Measurements from ENCODE around the gene PSENEN. TPM values are rescaled to one million over a fixed set of nuclear protein-coding genes. Genes with fewer than 3 reads are reported as not detected.

PSENEN gene
- total and polyA plus RNA-seq, 9 of the 15 experiments (the other 6 are each of a cell fraction or from before 2014, with no cell fraction given): 34.5 to 299 (median 61.1) TPM

DNA sequence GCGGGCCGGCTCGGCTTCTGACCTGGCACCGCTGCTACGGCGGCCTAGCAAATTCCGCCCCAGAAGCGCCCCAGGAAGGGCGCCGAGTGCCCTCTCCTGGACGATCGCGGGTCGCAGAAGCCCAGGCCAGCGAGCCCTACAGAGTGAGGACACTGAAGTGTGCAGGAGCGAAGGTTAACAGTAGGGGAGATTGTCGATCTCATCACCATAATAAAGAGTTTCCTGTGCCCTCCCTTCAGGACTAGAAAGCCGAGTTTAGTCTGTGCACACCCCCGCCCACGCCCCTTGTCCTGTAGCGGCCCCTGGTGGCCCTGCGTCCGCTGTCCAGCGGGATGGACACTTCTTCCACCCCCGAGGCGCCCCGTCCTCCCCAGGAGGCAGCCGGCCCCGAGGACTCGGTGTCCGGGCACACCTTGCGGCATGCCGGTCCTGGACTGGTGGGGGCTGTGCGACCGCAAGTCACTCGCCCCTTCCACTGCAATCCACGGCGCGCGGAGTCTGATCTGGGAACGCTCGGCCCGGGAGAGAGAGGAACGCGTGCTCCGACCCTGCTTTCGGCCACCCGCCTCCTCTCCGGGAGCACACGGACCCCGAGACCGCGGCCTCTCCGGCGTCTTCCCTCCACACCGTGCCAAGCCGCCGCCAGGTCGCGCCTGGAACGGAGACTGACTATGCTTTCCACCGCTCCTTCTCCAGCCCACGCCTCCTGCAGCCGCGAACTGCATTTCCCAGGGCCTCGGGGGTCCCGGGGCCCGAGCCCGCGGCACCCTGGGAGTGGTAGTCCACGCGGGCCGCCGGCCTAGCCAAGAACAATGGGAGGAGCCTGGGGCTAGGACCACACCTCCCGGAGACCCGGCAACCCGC lies 28.4 kb upstream of the PSENEN start (continued):
- no peak; the same call in 1 of the 2 replicates for TF ChIP-seq CBX1 (IDR thresholded peaks at IDR 0.05; ENCODE audit: low read depth)
- TF ChIP-seq WHSC1 (IDR thresholded peaks at IDR 0.05; ENCODE audit: low read length): no peak
- TF ChIP-seq, protein P1, sequence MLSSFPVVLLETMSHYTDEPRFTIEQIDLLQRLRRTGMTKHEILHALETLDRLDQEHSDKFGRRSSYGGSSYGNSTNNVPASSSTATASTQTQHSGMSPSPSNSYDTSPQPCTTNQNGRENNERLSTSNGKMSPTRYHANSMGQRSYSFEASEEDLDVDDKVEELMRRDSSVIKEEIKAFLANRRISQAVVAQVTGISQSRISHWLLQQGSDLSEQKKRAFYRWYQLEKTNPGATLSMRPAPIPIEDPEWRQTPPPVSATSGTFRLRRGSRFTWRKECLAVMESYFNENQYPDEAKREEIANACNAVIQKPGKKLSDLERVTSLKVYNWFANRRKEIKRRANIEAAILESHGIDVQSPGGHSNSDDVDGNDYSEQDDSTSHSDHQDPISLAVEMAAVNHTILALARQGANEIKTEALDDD (IDR thresholded peaks at IDR 0.05): peak; percentile 89
- TF ChIP-seq ZBTB7A (IDR thresholded peaks at IDR 0.05; ENCODE audit: borderline replicate concordance, control insufficient read depth, low read depth, low read length): peak; percentile 95; the same call in 1 of the 2 replicates
- TF ChIP-seq, protein P2, sequence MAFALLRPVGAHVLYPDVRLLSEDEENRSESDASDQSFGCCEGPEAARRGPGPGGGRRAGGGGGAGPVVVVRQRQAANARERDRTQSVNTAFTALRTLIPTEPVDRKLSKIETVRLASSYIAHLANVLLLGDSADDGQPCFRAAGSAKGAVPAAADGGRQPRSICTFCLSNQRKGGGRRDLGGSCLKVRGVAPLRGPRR (CRISPR knock-in tag; IDR thresholded peaks at IDR 0.05): no peak
- no peak for TF ChIP-seq ZNF507 (tag; conservative IDR thresholded peaks at IDR 0.05)
- TF ChIP-seq ADNP (tag; IDR thresholded peaks at IDR 0.05): no peak
- TF ChIP-seq, protein P3, sequence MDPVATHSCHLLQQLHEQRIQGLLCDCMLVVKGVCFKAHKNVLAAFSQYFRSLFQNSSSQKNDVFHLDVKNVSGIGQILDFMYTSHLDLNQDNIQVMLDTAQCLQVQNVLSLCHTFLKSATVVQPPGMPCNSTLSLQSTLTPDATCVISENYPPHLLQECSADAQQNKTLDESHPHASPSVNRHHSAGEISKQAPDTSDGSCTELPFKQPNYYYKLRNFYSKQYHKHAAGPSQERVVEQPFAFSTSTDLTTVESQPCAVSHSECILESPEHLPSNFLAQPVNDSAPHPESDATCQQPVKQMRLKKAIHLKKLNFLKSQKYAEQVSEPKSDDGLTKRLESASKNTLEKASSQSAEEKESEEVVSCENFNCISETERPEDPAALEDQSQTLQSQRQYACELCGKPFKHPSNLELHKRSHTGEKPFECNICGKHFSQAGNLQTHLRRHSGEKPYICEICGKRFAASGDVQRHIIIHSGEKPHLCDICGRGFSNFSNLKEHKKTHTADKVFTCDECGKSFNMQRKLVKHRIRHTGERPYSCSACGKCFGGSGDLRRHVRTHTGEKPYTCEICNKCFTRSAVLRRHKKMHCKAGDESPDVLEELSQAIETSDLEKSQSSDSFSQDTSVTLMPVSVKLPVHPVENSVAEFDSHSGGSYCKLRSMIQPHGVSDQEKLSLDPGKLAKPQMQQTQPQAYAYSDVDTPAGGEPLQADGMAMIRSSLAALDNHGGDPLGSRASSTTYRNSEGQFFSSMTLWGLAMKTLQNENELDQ (CRISPR knock-in tag; IDR thresholded peaks at IDR 0.05; ENCODE audit: borderline replicate concordance): no peak
- no peak for TF ChIP-seq PHF20 (IDR thresholded peaks at IDR 0.05; ENCODE audit: partially characterized antibody)
- TF ChIP-seq RBBP5 (IDR thresholded peaks at IDR 0.05; ENCODE audit: borderline replicate concordance, insufficient read depth, low read length, poor library complexity, severe bottlenecking): no peak
- TF ChIP-seq, protein P4, sequence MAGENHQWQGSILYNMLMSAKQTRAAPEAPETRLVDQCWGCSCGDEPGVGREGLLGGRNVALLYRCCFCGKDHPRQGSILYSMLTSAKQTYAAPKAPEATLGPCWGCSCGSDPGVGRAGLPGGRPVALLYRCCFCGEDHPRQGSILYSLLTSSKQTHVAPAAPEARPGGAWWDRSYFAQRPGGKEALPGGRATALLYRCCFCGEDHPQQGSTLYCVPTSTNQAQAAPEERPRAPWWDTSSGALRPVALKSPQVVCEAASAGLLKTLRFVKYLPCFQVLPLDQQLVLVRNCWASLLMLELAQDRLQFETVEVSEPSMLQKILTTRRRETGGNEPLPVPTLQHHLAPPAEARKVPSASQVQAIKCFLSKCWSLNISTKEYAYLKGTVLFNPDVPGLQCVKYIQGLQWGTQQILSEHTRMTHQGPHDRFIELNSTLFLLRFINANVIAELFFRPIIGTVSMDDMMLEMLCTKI (IDR thresholded peaks at IDR 0.05; ENCODE audit: partially characterized antibody): no peak
- 0 out of 2 replicates have a peak, but pooled peaks have one; percentile 15 for TF ChIP-seq JUN (IDR thresholded peaks at IDR 0.05; ENCODE audit: borderline replicate concordance, low read depth, low read length)
- TF ChIP-seq JUN (CRISPR knock-in tag; IDR thresholded peaks at IDR 0.05; ENCODE audit: borderline replicate concordance): no peak
- TF ChIP-seq, protein P5, sequence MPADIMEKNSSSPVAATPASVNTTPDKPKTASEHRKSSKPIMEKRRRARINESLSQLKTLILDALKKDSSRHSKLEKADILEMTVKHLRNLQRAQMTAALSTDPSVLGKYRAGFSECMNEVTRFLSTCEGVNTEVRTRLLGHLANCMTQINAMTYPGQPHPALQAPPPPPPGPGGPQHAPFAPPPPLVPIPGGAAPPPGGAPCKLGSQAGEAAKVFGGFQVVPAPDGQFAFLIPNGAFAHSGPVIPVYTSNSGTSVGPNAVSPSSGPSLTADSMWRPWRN (IDR thresholded peaks at IDR 0.05; ENCODE audit: low read depth): no peak
- no peak for TF ChIP-seq DNMT1 (IDR thresholded peaks at IDR 0.05)
- TF ChIP-seq HDAC6 (IDR thresholded peaks at IDR 0.05; ENCODE audit: low read depth, low read length): no peak
